IPS DF 4.7 (cell line): ENCODE measurements around the gene UQCRC2.
"Not testable (repeated sequence)": the region's sequence is repeated elsewhere in the genome, so short reads cannot be mapped to it uniquely, and the experiment has no call there.

ENCODE experiments used
- DNase-seq: peaks from one replicate; pipeline ENCODE4 v3.0.0-alpha.2; 2013; ENCODE audit warnings: low spot score; ENCODE audit errors: extremely low read depth

The UQCRC2 gene

DNA sequence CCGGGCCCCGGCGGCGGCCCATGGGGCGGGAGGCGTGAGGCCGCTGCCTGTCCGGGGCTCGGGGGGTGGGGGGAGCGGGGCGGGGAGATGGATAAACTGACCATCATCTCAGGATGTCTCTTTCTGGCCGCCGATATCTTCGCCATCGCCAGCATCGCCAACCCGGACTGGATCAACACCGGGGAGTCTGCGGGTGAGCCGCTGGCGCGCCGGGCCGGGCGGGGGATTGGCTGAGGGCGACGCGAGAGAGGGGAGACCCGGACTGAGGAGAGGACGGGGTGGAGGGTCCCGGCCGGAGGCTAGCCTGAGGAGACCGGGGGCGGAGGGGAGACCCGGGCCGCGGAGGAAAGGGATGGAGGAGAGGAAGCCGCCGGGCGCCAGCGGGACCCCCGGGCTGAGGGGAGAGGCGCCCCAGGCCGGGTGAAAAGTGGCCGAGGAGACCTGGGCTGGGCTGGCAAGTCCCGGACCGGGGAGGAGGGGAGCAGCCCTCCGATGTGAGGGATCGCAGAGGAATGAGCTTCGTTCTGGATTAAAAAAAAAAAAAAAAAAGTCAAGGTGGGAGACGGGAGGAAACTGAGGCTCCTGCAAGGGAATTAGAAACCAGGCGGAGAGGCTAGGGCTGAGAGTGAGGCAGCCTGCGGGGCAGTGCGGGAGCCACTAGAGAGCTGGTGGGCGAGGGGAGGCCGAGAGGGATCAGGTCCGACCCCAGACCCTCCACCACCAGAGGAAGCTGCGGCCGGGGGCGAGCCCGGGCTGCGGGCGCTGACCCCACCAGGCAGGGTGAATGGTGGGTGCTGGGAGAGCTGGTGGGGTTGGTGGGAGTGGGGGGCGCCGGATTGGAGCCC, 55.3 kb downstream of the UQCRC2 start:
- DNase-seq, result no peak

DNA sequence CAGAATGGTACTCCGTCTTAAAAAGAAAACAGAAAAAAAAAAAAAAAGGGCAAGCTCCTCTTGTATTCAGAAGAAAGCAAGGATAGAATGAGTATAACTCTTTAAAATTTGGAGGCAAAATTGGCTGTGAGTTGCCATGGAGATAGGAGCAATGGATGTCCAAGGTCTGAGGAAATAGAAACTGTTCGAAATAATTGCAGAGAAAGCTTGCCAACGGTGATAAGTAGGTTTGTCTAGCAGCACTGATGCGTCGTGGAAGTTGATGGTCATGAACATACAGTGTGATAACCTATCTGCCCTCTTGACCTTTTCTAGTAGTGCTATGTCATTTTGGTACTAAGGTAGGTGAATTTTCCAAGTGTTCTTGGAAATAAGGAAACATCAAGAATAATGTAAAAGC, 57.7 kb downstream of the UQCRC2 start:
- no peak for DNase-seq

DNA sequence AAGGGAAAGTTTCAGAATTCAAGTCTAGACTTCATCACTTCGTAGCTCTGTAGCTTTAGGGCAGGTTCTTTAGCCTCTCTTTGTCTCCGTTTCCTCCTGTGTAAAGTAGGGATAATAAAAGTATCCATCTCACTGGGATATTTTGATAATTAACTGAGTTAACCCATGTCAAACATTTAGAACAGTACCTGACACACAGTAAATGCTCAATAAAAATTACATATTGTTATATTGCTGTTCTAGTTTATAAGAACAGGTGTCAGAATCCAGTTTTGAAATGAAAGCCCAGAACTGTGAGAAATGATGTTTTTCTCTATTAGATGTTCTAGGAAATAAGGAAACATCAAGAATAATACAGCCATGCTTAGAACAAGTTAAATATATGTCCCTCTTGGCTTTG, 59.1 kb downstream of the UQCRC2 start:
- DNase-seq, result no peak

DNA sequence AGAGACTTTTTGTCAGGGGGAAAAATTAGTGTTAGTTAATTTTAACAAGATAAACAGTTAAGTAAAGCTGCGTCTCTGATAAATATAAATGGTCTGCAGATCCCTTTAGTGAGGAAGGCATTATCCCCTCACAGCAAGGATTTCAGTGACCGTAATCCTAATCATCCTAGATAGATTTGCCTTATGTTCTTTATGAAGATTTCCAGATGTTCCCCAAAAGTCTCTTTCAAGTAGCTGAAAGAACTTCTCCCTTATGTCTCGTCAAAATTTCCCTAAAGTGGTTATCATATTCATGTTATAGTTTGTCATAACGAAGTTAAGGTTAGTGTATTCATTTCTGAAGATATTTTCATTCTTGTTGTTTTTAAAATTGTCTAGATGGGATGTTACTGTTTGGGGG, 60.3 kb downstream of the UQCRC2 start:
- no peak for DNase-seq

DNA sequence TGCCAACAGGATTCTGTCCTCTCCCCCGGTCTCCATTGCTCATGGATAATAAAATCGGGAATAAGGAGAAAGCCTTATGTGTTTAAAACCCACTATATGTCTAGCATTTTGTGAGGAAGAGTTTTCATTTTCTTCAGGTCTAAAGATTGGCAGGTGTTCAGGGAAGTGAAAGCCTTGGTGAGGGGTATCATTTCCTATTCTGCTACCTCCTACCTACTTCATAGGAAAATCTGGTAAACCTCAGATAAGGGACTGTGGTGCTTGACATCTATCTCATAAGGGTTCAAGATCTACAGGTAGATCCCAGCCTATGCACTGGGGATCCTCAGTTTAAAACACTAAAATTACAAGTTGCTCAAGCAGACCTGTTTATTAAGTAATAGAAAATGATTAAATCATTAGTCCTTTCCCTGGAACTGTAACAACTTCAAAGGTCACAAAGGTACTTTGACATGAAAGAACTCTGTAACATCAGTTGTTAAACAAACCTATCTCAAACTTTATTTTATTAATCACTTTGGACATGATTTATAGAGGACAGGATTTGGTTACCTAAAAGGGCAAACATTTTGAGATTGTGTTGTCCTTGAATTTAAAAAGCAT, 61.2 kb downstream of the UQCRC2 start:
- no peak for DNase-seq

DNA sequence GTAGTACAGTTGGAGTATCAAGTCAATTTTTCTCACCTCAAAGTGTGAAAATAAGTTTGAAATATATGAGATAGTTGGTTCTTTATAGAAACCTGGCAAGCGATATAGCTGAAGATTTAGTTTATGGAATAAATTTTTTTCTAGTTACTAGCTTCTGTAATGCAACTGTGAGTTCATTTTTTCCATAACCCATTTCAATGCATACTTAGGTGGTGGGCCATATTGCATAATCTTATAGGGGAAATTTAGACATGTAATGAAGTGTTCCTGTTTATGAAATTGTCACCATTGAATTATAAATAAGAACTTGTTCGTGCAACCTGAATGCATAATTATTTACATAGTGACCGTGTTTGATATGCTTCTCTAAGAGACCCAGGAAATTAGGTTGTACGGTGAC, 63.8 kb downstream of the UQCRC2 start:
- no peak for DNase-seq

DNA sequence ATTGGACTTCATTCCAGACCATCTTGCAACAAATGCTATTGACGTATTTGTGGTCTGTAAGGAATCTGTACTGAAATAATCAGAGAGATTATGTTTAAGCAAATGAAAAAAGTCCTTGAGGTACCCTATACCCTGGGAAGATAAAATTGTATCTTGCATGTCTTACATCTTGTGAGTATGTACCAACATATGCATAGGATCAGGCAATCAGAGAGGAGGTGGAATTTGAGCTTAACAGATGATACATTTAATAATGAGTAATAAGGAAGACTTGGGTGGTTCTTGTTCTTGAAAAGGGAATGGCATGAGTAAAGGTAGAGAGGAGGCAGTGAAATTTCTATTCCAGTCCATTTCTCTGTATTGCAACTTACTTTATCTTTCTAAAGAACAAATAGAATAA, 65.4 kb downstream of the UQCRC2 start:
- no peak for DNase-seq

DNA sequence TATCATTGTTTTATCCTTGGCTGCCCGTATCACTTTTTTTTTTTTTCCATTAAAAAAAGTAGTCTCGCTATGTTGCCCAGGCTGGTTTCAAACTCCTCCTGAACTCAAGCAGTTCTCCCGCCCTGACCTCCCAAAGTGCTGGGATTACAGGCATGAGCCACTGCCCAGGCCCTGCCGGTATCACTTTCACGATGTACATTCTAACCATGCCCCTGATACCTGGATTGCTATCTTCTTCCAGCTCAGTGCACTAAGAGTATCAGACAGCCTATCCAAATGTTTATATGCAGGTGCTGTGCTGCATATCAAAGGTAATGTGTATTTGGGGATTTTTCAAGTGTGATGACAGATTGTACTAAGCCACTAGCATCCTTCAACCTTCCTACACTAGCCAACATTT, 69.0 kb downstream of the UQCRC2 start:
- DNase-seq, result no peak

DNA sequence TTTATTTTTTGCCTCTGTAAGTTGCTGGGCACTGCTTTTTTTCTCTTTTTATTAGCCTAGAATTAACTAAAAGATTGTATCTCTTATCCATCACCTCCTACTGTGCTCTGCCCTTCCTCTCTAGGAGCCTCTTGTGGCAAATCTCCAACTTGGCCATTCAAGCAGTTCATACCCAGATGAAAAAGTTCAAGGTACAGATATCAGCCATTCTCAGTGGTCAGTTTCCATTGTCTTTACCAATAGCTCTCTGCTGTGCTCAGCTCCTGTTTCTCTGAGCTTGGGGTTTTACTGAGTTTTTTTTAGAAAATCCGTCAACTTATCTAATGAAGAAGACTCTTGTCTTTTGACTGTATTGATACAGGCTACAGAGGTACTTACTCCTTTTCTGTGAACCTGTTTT, 70.3 kb downstream of the UQCRC2 start:
- DNase-seq, result no peak

DNA sequence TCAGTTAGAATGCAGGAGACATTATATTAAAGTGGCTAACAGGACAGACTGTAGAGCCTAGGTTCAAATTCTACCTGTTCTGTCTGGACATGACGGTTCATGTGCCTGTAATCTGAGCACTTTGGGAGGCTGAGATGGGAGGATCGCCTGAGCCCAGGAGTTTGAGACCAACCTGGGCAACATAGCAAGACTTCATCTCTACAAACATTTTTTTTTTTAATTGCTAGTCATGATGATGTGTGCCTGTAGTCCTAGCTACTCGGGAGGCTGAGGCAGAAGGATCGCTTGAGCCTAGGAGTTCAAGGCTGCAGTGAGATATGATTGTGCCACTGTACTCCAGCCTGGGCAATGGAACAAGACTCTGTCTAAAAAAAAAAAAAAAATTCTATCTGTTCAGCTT, 71.6 kb downstream of the UQCRC2 start:
- not testable (repeated sequence) for DNase-seq

DNA sequence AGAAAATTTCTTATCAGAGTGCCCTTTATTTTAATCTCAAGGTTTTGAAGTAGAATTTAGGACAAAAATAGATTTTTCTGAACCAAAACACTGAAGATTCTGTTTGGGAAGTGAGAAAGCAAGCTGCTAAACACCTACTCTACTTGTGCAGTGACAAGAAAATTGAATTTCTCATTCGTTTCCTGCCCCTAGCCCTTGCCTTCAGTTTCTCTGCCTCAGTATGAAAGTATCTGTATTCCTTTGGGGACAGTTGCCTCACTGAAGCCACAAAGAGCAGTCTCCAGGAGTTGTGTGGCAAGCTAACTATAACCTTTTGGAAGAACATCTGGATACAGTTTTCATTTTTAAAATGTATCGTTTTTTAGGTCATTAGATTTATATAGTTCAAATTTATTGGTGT, 74.5 kb downstream of the UQCRC2 start:
- DNase-seq, result no peak

DNA sequence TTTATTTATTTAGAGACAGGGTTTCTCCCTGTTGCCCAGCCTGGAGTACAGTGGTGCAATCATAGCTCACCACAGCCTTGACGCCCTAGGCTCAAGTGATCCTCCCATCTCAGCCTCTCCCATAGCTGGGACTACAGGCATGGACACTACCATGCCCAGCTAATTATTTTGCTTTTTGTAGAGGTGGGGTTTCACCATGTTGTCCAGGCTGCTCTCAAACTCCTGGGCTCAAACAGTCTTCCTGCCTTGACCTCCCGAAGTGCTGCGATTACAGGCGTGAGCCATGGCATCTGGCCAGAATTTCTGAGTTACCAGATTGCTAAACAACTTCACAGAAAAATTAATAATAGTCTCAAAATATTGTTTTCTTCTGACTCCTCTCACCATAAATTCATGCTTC, 76.5 kb downstream of the UQCRC2 start:
- DNase-seq, result no peak

DNA sequence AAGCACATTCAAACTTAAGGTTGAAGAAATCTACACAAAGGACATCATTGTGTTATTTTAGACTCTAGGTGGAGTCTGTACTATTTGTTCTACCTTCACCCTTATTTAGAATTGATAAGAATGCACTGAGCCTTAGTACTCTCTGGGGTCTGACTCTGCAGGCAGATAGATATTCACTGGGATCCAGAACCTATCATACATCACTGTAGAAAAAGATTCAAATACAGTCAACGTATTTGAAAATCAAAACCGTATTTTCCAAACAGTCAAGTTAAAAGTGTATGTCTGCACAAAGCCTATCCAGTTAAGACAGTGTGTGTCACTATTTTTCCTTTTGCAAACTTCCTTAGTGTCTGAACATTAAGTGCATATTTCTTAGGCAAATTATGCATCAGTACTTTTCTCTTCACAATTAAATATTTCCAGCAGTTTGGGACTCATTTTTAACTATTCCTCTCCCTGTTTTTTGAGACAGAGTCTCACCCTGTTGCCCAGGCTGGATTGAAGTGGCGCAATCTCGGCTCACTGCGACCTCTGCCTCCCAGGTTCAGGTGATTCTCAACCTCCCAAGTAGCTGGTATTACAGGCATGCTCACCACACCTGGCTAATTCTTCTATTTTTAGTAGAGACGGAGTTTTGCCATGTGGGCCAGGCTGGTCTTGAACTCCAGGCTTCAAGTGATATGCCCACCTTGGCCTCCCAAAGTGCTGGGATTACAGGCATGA, 77.1 kb downstream of the UQCRC2 start:
- DNase-seq, result no peak

DNA sequence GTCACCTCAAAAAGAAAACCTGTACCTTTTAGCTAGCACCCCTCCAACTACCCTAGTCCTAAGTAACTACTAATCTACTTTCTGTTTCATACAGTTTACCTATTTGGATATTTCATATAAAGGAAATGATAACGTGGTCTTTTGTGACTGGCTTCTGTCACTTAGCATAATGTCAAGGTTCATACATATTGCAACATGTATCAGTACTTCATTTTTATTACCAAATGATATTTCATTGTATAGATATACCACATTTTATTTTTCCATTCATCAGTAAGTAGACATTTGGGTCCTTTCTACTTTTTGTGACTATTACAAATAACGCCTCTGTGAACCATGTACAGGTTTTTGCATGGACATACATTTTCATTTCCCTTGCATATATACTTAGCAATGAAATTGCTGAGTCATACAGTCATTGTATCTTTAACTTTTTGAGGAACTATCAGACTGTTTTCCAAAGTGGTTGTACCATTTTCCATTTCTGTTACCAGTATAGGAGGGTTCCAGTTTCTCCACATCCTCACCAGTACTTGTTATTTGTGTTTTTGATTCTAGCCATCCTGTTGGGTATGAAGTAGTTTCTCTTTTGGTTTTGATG, 78.4 kb downstream of the UQCRC2 start:
- DNase-seq, result no peak
